NCI-H146 treated with DMSO at 0.1 percent for 48 hours (cell line): ENCODE data around the gene GBGT1.

Source experiments
- DNase-seq: peaks from one replicate; lab custom pipeline; 2025; ENCODE audit not compliant: unreplicated experiment; lab: John Stamatoyannopoulos, UW

GBGT1 gene

GRCh38 chr9:133104718-133105460 is 58.8 kb downstream of the GBGT1 start:
- no peak for DNase-seq

- no peak for DNase-seq
Observed at GRCh38 chr9:133103987-133104505, 59.7 kb downstream of the GBGT1 start.

GRCh38 chr9:133103183-133103986 is 60.3 kb downstream of the GBGT1 start:
- no peak for DNase-seq
